ENCODE data around the gene HPCAL1. TPM values are rescaled to one million over a fixed set of nuclear protein-coding genes. Genes with fewer than 3 reads are reported as not detected.
A peak's percentile ranks its signal among the peaks of the same experiment; 100 is the strongest.

Gene HPCAL1
- total RNA-seq, 2 donors from 2014 or later, result 44.2 TPM

DNA sequence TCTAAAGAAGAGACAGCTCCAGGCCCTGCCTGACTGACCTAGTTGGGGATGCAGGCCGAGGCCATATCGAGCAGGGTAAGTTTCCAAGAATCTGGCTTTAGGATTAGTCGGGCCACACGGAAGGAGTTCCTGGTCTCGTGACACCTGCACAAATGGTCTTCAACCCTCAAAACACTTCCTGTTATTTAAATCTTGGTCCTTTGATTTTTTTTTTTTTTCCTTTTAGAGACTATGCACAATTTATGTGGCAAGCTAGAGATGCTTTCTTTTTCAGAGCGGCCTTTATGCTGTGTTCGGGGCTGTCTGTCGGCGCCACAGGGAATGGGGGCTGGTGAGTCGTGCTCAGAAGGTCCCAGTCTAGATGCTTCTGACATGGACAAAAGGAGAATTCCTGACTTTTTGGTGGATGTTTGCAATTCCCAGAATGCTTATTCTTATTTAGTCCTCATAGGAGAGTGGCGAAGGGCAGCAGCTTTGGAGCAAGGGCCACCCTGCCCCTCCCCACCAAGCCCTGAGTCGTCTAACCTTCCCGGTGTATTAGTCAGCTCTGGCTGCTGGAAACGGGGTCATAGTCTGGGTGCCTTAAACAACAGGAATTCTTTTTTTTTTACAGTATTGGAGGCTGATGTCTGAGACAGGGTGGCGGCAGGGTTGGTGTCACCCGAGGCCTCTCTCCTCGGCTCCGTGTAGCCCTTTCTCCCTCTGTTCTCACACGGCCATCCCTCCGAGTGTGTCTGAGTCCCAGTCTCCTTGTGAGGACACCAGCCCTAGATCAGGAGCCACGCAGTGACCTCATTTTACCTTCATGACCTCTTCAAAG, 27.4 kb downstream of the HPCAL1 start:
- Mint-ChIP-seq H3K4me1 (peaks cover 64% of the 10 kb centered on the region), H3K36me3 (ENCODE audit: low read depth) (no peaks in the 10 kb centered on the region), H3K4me3 (peak overlapping the region; percentile 97), H3K27ac (peak overlapping the region; percentile 97), H3K27me3 (no peaks in the 10 kb centered on the region)
- no peaks in the 10 kb centered on the region for H3K9me3 ChIP-seq (ENCODE audit: control insufficient read depth, low read length, poor library complexity, severe bottlenecking)
- ATAC-seq (peak; percentile 62), DNase-seq (peak in 1 of 3 donors; percentile 33)

DNA sequence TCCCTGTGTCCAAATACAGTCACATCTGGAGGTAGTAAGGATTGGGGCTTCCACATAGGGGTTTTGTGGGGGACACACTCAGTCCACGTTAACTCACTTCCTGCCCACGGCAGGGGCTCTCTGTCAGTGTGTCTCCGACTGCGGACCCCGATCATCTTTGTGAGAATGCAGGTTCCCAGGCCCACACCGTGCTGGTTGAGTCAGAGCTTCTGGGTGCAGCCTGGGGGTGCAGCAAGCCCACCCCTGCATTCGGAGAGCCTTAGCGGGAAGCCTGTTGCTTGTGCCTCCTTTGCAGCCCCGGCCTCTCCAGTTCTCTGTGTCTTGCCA, 28.0 kb downstream of the HPCAL1 start:
- Mint-ChIP-seq H3K4me3 (peak overlapping the region; percentile 97), H3K36me3 (ENCODE audit: low read depth) (no peaks in the 10 kb centered on the region), H3K27me3 (no peaks in the 10 kb centered on the region), H3K27ac (peak overlapping the region; percentile 97), H3K4me1 (peaks cover 62% of the 10 kb centered on the region)
- no peaks in the 10 kb centered on the region for H3K9me3 ChIP-seq (ENCODE audit: control insufficient read depth, low read length, poor library complexity, severe bottlenecking)
- ATAC-seq, result no peak
- no peak for DNase-seq

DNA sequence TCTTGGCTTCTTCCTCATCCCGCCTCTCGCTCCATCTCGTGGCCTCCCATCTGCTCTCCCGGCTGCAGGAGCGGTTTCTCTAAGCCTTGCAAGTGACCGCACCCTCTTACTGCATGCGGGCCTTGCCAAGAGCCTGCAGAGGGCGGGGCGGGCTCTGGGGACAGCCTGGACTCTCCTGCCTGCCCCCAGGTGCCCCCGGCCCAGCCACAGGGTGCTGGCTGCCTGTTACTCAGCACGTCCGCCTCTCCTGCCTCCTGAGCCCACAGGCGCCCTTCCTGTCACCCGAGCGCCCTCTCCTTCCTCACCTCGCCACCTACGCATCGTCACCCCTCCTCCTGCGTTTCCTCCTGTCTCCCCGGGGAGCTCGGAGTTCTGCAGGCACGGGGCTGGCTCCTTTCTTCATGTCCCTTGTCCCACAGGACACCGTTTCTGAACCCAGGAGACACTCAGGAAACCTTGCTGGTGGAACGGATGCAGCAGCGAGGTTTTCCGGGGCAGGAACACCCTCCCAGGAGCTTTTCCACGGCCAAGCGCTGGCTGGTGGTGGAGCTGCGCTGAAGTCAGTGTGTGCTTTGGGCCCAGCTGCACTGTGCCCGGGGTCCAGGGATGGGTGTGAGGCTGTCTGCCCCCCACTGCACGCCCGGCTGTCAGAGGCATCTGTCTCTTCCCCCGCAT, 28.5 kb downstream of the HPCAL1 start:
- peak overlapping the region; percentile 97 for H3K27ac Mint-ChIP-seq
- H3K27me3 Mint-ChIP-seq, result no peaks in the 10 kb centered on the region
- DNase-seq, result peak; percentile 39 to 70 (median 40)
- H3K4me3 Mint-ChIP-seq, result peak overlapping the region; percentile 97
- H3K36me3 Mint-ChIP-seq (ENCODE audit: low read depth), result no peaks in the 10 kb centered on the region
- H3K9me3 ChIP-seq (ENCODE audit: control insufficient read depth, low read length, poor library complexity, severe bottlenecking), result no peaks in the 10 kb centered on the region
- peak; percentile 66 for ATAC-seq
- H3K4me1 Mint-ChIP-seq, result peaks cover 58% of the 10 kb centered on the region

DNA sequence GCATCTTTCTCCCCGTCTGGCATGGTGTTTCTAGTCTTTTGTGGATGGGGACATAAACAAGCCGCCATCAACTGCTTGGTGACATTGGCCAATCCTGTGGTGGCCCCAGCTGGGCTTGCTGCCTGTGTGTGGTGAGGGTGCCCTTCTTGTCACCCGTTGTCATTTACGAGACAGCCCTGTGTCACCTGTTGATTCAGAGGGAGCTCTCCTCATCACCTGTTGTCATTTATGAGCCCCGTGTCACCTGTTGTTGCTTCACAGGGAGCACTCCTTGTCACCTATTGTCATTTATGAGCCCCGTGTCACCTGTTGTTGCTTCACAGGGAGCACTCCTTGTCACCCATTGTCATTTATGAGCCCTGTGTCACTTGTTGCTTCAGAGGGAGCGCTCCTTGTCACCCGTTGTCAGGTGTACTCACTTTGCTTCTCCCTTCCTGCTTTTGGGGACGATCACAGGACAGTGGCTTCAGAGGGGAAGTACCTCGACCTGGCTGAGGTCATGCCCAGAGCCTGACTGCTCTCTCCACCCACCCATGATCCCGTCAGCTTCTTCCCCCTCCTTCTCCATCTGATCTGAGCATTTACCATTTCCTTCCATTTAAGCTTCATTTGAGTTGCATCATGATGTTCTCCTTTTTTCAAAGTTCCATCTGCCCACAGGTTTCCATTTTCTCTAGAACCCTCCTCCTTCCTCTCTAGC, 29.1 kb downstream of the HPCAL1 start:
- peak in 1 of 3 donors; percentile 42 for DNase-seq
- H3K27ac Mint-ChIP-seq, result peak overlapping the region; percentile 97
- peak; percentile 57 for ATAC-seq
- H3K4me1 Mint-ChIP-seq, result peaks cover 53% of the 10 kb centered on the region
- H3K27me3 Mint-ChIP-seq, result no peaks in the 10 kb centered on the region
- H3K4me3 Mint-ChIP-seq, result peak overlapping the region; percentile 97
- H3K36me3 Mint-ChIP-seq (ENCODE audit: low read depth), result no peaks in the 10 kb centered on the region
- no peaks in the 10 kb centered on the region for H3K9me3 ChIP-seq (ENCODE audit: control insufficient read depth, low read length, poor library complexity, severe bottlenecking)

DNA sequence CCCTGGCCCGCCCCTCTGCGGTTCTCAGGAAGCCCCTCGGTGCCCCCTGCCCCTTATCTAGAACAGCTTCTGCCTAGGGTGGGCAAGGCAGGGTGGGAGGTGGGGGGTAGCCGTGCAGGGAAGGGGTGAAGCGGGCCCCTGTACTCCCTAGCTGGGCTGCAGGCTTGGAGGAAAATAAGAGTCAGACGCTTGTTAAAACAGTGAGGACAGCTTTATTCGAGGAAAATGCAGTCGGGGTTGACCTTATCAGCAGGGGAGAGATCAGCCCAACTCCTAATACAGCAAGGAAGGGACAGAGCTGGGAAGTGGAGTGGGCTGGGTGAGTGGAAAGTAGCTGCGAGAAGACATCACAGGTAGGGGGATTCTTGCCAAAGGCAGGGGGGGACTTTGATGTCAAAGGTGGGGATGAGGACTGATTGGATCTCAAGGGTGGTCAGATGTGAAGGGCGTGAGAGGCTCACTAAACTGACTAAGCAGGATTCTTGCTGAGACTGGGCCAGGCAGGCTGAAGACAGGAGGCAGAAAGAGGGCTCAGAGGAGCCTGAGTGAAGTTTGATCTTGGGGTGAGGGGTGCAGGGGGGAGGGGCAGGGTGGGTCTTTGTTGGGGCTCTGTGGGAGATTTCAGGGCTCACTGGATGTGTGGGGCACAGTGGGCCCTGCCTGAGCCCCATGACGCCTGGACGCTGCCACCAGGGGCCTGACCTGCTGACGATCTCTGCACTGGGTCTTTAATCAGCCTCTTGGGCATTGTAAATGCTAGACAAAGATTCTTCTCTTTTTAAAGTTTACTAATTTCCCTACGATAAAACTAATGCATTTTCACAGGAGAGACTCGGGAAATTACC, 29.9 kb downstream of the HPCAL1 start:
- H3K4me3 Mint-ChIP-seq, result peak overlapping the region; percentile 97
- DNase-seq (no peak), ATAC-seq (no peak)
- H3K36me3 Mint-ChIP-seq (ENCODE audit: low read depth), result no peaks in the 10 kb centered on the region
- no peaks in the 10 kb centered on the region for H3K27me3 Mint-ChIP-seq
- H3K4me1 Mint-ChIP-seq, result peaks cover 51% of the 10 kb centered on the region
- peak overlapping the region; percentile 97 for H3K27ac Mint-ChIP-seq
- no peaks in the 10 kb centered on the region for H3K9me3 ChIP-seq (ENCODE audit: control insufficient read depth, low read length, poor library complexity, severe bottlenecking)

DNA sequence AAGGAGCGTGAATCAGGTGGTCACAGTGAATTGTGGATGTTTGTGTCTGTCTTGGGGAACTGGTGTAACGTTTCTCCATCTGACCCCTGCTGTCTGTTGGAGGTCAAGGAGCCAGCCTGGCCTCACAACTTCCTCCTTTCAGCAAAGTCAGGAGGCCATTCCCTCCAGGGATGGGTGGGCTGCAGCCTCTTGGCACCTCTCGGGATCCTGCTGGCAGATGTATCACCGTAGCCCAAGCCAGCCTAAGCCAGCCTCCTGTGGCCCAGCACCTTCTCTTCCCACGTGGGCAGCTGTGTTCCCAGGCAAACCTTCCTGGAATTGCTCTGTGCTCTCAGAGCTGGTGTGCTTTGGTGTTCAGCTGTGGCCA, 30.5 kb downstream of the HPCAL1 start:
- no peaks in the 10 kb centered on the region for H3K27me3 Mint-ChIP-seq
- no peaks in the 10 kb centered on the region for H3K9me3 ChIP-seq (ENCODE audit: control insufficient read depth, low read length, poor library complexity, severe bottlenecking)
- DNase-seq, result no peak
- peaks cover 2% of the 10 kb centered on the region for H3K36me3 Mint-ChIP-seq (ENCODE audit: low read depth)
- ATAC-seq, result no peak
- no peak overlapping the region for H3K4me3 Mint-ChIP-seq
- no peak overlapping the region for H3K27ac Mint-ChIP-seq
- H3K4me1 Mint-ChIP-seq, result peaks cover 53% of the 10 kb centered on the region

DNA sequence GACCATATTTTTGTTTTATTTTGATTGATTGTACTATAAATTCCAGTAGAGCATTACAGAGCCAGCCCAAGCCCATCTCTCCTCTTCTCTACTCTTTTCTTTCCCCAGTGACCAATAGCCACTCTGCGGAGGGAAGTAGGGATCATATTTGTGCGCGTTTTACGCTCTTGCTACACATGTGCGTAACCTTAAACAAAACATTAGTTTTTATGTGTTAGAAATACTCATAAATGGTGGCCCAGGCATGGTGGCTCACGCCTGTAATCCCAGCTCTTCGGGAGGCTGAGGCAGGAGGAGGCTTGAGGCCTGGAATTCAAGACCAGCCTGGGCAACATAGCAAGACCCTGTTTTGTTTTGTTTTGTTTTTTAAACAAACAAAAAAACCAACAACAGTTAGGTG, 31.3 kb downstream of the HPCAL1 start:
- H3K27me3 Mint-ChIP-seq, result no peaks in the 10 kb centered on the region
- DNase-seq (no peak), ATAC-seq (no peak)
- no peak overlapping the region for H3K27ac Mint-ChIP-seq
- H3K36me3 Mint-ChIP-seq (ENCODE audit: low read depth), result peaks cover 5% of the 10 kb centered on the region
- peaks cover 54% of the 10 kb centered on the region for H3K4me1 Mint-ChIP-seq
- H3K9me3 ChIP-seq (ENCODE audit: control insufficient read depth, low read length, poor library complexity, severe bottlenecking), result no peaks in the 10 kb centered on the region
- H3K4me3 Mint-ChIP-seq, result no peak overlapping the region

DNA sequence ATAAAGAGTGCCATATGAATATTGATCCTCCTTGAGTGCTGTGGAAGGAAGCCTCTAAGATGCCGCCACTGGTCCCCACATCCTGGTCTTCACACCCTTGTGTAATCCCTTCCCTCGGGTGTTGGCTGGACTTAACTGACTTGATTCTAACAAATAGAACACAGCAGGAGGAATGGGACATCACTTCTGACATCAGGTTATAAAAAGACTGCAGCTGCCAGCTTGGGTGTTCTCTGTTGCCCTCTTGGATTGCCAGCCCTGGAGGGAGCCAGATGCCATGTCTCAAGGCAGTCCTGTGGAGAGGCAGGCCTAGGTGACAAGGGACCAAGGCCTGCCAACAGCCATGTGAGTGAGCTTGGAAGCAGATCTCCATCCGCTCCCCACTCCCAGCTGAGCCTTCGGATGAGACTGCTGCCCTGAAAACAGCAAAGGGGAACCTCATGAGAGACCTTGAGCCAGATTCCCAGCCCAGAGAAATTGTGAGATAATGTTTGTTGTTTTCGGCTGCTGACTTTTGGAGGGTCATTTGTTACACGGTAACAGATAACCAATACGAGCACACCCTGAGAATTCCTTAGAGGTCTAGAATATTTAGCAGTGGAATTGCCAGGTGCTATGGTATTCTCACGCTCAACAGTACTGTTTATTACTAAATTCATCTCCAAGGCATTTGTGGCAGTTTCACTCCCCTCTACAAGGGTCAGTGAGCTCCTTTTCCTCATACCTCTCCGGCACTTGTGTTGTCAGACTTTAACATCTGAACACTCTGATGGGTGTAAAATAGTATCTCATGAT, 32.5 kb downstream of the HPCAL1 start:
- no peaks in the 10 kb centered on the region for H3K9me3 ChIP-seq (ENCODE audit: control insufficient read depth, low read length, poor library complexity, severe bottlenecking)
- no peak for ATAC-seq
- Mint-ChIP-seq H3K27ac (no peak overlapping the region), H3K27me3 (no peaks in the 10 kb centered on the region), H3K4me1 (peaks cover 50% of the 10 kb centered on the region), H3K36me3 (ENCODE audit: low read depth) (peaks cover 5% of the 10 kb centered on the region), H3K4me3 (no peak overlapping the region)
- DNase-seq, result no peak

DNA sequence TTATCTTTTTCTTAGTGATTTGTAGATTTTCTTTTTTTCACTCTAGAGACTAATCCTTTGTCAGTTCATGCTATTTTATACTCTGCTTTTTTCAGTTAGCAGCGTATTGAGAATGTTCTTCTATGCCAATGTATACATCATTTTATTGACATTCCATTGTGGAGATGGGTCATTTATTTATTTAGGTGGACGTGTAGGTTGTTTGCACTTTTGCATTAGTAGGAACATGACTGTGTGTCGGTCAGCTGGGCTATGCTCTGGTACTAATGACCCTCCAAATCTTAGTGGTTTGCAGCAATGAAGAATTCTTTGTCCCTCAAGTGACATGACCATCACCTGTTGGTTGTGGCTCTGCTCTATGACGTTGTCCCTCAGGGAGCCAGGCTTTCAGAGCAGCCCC, 33.6 kb downstream of the HPCAL1 start:
- H3K4me3 Mint-ChIP-seq, result peak overlapping the region; percentile 47
- no peaks in the 10 kb centered on the region for H3K9me3 ChIP-seq (ENCODE audit: control insufficient read depth, low read length, poor library complexity, severe bottlenecking)
- no peak for DNase-seq
- ATAC-seq, result no peak
- peaks cover 5% of the 10 kb centered on the region for H3K36me3 Mint-ChIP-seq (ENCODE audit: low read depth)
- no peaks in the 10 kb centered on the region for H3K27me3 Mint-ChIP-seq
- peaks cover 46% of the 10 kb centered on the region for H3K4me1 Mint-ChIP-seq
- no peak overlapping the region for H3K27ac Mint-ChIP-seq

DNA sequence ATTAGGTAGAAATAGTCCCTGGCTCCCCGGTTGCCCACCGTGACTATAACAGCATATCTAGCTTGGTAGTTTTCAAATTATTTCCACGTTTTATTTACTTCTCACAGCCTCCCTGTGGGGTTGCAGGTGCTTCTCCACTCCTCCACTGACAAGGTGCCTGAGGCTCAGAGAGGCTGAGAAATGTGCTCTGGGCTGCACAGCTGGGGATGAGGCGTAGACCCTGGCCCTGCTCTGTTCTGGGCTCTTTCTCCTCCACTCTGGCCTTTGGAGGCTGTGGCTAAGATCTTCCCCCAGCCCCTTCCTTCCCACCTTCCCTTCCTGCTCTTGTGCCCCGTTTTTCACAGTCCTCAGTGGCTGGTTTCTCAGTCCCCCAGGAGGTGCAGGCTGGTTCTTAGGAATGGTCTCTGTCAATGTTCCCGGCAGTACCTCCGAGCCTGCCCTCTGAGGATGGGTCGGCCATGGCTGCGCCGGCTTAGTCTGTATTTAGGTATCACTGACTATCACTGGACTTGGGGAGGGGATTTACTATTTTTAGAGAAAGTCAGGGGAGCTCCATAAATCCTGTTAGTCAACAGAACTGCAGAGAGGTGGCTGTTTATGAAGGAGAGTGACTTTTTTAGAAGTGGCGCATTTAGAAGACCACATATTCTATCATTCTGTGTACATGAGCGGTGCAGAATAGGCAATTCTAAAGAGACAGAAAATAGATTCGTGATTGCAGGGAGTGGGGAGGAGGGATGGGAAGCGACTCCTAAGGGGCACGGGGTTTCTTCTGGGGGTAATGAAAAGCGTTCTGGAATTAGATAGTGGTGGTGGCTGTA, 35.0 kb downstream of the HPCAL1 start:
- Mint-ChIP-seq H3K27ac (peak overlapping the region; percentile 4), H3K4me1 (peaks cover 35% of the 10 kb centered on the region), H3K4me3 (no peak overlapping the region), H3K36me3 (ENCODE audit: low read depth) (peaks cover 5% of the 10 kb centered on the region), H3K27me3 (no peaks in the 10 kb centered on the region)
- ATAC-seq (no peak), DNase-seq (no peak)
- no peaks in the 10 kb centered on the region for H3K9me3 ChIP-seq (ENCODE audit: control insufficient read depth, low read length, poor library complexity, severe bottlenecking)

DNA sequence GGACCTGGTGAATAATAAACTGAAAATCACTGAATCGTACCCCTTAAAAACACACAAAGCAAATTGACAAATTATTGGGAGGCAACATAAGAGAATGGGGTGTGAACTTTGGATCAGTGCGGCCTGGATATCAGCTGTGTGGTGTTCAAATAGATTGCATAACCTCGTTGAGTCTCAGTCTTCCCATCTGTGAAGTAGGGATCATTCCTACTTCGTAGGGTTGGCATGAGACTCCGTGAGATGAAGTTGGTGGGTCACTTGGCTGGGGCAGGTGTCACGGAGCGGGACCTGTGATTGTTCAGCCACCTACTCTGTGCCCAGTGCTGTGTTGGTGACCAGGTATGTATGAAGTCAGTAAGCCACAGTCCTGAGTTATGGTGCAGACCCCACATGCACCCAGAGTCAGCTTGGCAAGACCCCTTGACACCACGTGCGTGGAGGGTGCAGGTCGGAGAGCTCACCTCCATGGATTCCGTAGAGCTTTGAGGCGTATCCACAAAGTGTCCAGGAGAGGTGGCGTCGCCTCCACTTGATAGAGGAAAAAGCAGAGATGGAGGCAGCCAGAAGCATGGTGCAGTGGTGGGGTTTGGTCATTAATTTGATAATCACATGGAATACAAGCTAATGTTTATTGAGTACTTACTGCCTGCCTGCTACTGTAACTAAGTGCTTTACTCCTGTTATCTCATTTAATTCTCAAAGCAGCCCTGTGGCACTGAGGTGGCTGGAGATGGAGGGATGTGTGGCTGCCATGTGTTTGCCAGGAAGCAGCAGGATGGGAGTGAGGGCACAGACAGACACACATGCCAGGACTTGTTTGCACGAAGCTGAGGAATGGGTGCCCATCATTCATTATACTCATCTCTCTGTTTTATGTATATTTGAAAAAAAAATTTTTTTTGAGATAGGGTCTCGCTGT, 35.8 kb downstream of the HPCAL1 start:
- ATAC-seq, result no peak
- peaks cover 38% of the 10 kb centered on the region for H3K4me1 Mint-ChIP-seq
- no peak for DNase-seq
- H3K27ac Mint-ChIP-seq, result no peak overlapping the region
- H3K36me3 Mint-ChIP-seq (ENCODE audit: low read depth), result peaks cover 5% of the 10 kb centered on the region
- H3K27me3 Mint-ChIP-seq, result no peaks in the 10 kb centered on the region
- H3K9me3 ChIP-seq (ENCODE audit: control insufficient read depth, low read length, poor library complexity, severe bottlenecking), result no peaks in the 10 kb centered on the region
- H3K4me3 Mint-ChIP-seq, result peak overlapping the region; percentile 15

Measured in T-helper 17 cell (primary cell).